ENCODE measurements around the gene ARHGAP33. TPM values are rescaled to one million over a fixed set of nuclear protein-coding genes. Genes with fewer than 3 reads are reported as not detected.

ARHGAP33 gene
- polyA plus RNA-seq, 1 experiment, result 1.2 TPM

Other genes starting within 250 kb of the ARHGAP33 start
- gene SBSN, start 247.3 kb upstream of the ARHGAP33 start, polyA plus RNA-seq (2011; rRNA removed), result 1.8 and 2.1 TPM in 2 replicates
- gene GAPDHS, start 242.1 kb upstream of the ARHGAP33 start, polyA plus RNA-seq (2011; rRNA removed), result not detected in 2 replicates
- gene TMEM147, start 229.9 kb upstream of the ARHGAP33 start, polyA plus RNA-seq (2011; rRNA removed), result 88.7 and 116 TPM in 2 replicates
- gene ATP4A, start 211.9 kb upstream of the ARHGAP33 start, polyA plus RNA-seq (2011; rRNA removed), result not detected in 2 replicates
- not detected in 2 replicates for gene PMIS2, start 189.4 kb upstream of the ARHGAP33 start, polyA plus RNA-seq (2011; rRNA removed)
- gene HAUS5, start 162.8 kb upstream of the ARHGAP33 start, polyA plus RNA-seq (2011; rRNA removed), result 1.9 and 2.3 TPM in 2 replicates
- gene RBM42, start 146.5 kb upstream of the ARHGAP33 start, polyA plus RNA-seq (2011; rRNA removed), result 33.4 and 35.6 TPM in 2 replicates
- 0.33 and 0.36 TPM in 2 replicates for gene ETV2, start 133.8 kb upstream of the ARHGAP33 start, polyA plus RNA-seq (2011; rRNA removed)
- 398 and 527 TPM in 2 replicates for gene COX6B1, start 127.2 kb upstream of the ARHGAP33 start, polyA plus RNA-seq (2011; rRNA removed)
- 0.07 TPM in 1 of 2 replicates, not detected in the other for gene UPK1A, start 109.0 kb upstream of the ARHGAP33 start, polyA plus RNA-seq (2011; rRNA removed)
- gene ZBTB32, start 71.0 kb upstream of the ARHGAP33 start, polyA plus RNA-seq (2011; rRNA removed), result not detected in 2 replicates
- gene KMT2B, start 57.6 kb upstream of the ARHGAP33 start, polyA plus RNA-seq (2011; rRNA removed), result 6.1 and 8.7 TPM in 2 replicates
- gene IGFLR1, start 33.1 kb upstream of the ARHGAP33 start, polyA plus RNA-seq (2011; rRNA removed), result 1.3 and 2.0 TPM in 2 replicates
- 10.2 and 11.8 TPM in 2 replicates for gene U2AF1L4, start 30.1 kb upstream of the ARHGAP33 start, polyA plus RNA-seq (2011; rRNA removed)
- 41.0 and 52.7 TPM in 2 replicates for gene PSENEN, start 29.9 kb upstream of the ARHGAP33 start, polyA plus RNA-seq (2011; rRNA removed)
- gene LIN37, start 27.0 kb upstream of the ARHGAP33 start, polyA plus RNA-seq (2011; rRNA removed), result 5.5 and 7.6 TPM in 2 replicates
- 31.7 and 46.5 TPM in 2 replicates for gene HSPB6, start 18.5 kb upstream of the ARHGAP33 start, polyA plus RNA-seq (2011; rRNA removed)
- gene PROSER3, start 17.4 kb upstream of the ARHGAP33 start, polyA plus RNA-seq (2011; rRNA removed), result 5.2 and 7.1 TPM in 2 replicates
- gene PRODH2, start 37.3 kb downstream of the ARHGAP33 start, polyA plus RNA-seq (2011; rRNA removed), result not detected in 2 replicates
- gene NPHS1, start 76.9 kb downstream of the ARHGAP33 start, polyA plus RNA-seq (2011; rRNA removed), result not detected in 2 replicates
- gene KIRREL2, start 81.3 kb downstream of the ARHGAP33 start, polyA plus RNA-seq (2011; rRNA removed), result not detected in 2 replicates
- 6.8 and 10.9 TPM in 2 replicates for gene APLP1, start 93.0 kb downstream of the ARHGAP33 start, polyA plus RNA-seq (2011; rRNA removed)
- gene NFKBID, start 125.0 kb downstream of the ARHGAP33 start, polyA plus RNA-seq (2011; rRNA removed), result 1.5 and 2.3 TPM in 2 replicates
- gene HCST, start 127.0 kb downstream of the ARHGAP33 start, polyA plus RNA-seq (2011; rRNA removed), result 0.31 and 0.42 TPM in 2 replicates
- not detected in 2 replicates for gene TYROBP, start 132.7 kb downstream of the ARHGAP33 start, polyA plus RNA-seq (2011; rRNA removed)
- gene LRFN3, start 160.8 kb downstream of the ARHGAP33 start, polyA plus RNA-seq (2011; rRNA removed), result 0.69 and 1.1 TPM in 2 replicates
- gene SDHAF1, start 219.6 kb downstream of the ARHGAP33 start, polyA plus RNA-seq (2011; rRNA removed), result 7.5 and 8.3 TPM in 2 replicates
- 0.07 and 0.14 TPM in 2 replicates for gene SYNE4, start 233.2 kb downstream of the ARHGAP33 start, polyA plus RNA-seq (2011; rRNA removed)
- 20.7 and 21.2 TPM in 2 replicates for gene ALKBH6, start 238.6 kb downstream of the ARHGAP33 start, polyA plus RNA-seq (2011; rRNA removed)